ENCODE data around the gene EPB41L2.

Gene EPB41L2

DNA sequence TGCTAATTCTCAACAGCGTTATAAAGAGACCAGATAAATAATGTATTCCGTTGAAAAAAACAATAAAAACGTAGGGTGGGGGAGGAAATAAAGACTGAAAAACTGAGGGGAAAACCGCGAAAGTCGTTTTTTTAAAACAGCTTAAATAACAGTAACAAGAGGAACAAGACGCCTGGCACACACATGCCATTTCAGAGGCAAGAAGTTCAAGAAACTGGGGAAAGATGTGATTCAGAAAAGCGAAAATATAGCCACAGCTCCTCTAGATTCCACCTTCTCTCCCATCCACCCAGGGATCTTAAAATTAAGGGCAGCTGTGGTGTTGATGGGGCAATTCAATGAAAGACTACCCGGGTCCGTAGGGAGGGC, 1.3 kb downstream of the EPB41L2 start:
- DNase-seq (ENCODE audit: low read depth, low spot score): no peak

DNA sequence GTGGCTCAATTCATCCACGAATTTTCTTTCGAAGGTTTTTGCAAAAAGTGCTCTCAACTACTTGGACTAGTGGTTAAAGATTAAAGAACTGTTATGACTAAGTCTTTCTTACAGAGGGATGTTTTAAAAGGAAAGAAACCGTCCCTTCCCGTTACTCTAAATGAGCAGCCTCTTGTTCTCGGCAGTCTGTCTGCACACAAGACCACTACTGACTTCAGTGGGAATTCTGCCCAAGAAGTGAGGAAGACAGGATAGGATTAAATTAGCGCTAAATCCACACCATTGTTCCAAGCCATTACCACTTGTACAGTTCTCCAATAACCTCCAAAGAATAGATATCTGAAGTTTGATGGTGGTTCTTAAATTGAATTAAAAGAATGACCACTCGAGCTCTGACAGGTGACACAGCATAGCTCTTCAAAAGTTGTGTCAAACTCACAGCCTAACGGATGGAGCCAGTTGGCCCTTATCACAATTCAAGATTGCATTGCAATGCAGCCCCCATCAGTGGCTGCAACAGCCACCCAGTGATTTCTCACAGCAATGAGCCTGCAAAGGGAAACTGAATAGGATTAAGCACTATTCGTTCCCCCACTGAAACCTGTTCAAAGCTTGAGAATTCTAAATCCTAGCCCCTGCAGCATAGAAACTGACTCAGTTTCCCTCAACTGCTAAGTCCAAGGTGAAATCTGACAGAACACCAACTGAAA, 1.8 kb downstream of the EPB41L2 start:
- no peak for DNase-seq (ENCODE audit: low read depth, low spot score)

DNA sequence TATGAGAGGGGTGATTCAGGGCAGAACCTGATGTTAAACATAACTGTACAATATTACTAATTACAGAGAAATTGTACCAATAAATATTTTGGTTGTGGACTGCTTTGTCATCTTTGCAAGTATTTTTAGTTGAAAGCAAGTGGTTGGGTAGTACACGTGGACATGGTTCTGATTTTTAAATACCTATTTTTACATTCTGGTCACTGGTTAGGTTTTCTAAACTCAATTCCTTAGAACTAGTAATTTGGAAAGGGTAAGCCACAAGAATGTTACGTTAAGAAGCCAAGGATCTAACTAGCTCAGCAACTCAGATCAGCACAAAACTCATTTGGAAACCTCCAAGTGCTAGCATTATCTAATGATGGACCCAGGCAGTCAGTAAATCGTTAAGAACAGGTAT, 2.7 kb downstream of the EPB41L2 start:
- no peak for DNase-seq (ENCODE audit: low read depth, low spot score)

DNA sequence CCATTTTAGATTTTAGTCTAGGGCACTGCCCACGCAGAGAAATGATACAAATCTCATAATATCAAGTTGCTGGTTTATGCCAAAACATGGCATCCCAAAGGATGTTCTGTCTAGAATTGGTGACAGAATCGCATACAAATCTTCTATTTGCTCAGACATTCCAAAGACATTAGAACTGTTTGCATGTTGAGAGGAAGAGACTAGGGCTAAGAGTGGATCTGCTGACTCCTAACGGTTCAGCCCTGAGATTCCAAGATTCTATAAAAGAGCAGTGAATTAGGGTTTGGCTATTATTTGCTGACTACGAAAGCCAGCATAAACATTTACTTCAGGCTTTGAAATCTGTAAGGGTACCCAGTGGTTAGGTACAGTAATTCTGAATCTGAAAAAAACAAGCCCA, 3.6 kb downstream of the EPB41L2 start:
- no peak for DNase-seq (ENCODE audit: low read depth, low spot score)

DNA sequence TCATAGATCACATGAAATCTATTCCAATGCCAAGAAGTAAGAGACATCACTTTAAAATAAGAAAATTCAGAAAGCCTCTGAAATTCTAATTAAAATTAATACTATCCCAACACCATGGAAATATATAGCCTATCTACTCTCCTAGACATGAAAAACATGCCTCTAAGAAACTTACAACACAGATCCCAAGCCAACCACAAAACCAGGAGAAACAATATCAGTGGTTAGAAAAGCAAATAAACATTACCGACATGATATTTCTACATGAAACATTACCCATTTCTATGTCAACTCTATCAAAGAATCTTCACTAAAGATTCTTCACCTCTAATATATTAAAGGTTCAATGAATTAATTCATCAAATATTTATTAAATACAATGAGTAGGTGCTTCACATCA, 4.8 kb downstream of the EPB41L2 start:
- DNase-seq (ENCODE audit: low read depth, low spot score): no peak

DNA sequence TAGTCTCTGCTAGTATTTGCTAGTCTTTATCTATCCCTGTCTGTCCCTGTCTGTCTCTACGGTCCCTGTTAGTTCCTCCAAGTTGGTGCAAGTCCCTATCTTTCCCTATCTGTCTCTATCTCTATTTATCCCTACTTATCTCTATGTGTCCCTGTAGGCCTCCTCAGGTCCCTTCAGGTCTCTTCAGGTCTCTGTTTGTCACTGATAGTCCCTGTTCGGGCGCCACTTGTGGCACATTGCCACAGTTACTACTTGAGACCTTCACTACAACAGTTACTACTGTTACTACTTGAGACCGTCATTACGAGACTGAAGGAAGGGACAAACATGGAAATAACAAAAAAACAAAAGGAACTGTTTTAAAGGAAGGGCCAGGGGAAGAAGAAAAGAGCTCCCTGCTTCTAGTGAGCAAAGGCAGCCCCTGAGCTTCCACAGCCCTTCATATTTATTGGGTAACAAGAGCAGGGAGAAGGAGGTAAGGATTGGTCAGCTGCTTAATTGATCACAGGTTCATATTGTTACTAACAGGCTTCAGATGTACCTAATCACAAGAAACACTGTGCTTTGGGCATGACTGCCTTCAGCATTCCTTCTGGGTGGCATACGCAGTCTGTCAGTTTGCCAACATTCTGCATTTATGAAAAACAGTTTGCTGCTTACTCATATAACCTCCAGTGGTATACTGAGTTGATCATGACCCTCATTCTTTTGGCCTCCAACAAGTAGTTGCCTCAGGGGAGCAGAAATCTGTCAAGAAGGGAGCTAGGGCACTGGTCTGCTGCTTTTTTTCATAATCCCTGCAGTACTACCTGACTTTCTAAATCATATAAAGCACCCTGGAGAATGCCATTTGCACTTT, 8.4 kb downstream of the EPB41L2 start:
- no peak for DNase-seq (ENCODE audit: low read depth, low spot score)

DNA sequence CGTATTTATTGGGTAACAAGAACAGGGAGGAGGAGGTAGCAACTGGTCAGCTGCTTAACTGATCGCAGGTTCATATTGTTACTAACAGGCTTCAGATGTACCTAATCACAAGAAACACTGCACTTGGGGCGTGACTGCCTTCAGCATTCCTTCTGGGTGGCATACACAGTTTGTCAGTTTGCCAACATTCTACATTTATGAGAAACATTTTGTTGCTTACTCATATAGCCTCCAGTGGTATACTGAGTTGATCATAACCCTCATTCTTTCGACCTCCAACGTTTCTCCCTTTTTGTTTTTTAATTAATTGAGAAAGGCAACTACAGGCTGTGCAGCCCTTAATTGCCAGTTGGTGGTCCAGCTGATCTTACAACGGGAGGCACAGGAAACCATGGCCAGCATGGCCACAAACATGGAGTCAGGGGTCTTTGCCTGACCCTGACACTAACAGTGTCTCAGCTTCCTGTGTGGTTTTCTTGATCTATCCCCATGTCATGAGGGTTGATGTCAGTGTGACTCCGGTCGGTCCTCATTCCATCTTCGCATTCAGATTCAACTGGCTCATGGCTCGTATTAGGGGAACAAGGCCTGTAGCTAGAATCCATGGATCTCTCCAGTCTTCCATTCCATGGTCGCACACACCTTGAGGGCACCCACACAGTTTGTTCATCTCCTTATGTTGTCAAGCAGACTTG, 9.4 kb downstream of the EPB41L2 start:
- DNase-seq (ENCODE audit: low read depth, low spot score): no peak

DNA sequence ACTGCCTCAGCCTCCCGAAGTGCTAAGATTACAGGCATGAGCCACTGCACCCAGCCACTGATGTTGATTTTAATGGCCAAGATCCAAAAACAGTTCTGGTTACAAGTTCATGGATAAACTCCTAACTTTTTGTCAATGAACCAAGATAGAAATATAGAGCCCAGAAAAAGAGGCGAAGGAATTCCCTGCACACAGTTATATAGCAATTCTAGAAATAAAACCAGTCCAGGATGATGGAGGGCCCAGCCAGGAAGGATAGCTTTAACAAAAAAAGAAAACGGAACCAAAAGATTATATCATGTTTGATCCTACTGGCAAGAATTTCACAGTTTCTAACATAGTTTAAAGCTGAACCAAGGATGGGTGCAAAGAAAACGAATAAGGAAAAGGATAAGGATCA, 10.9 kb downstream of the EPB41L2 start:
- DNase-seq (ENCODE audit: low read depth, low spot score): no peak

DNA sequence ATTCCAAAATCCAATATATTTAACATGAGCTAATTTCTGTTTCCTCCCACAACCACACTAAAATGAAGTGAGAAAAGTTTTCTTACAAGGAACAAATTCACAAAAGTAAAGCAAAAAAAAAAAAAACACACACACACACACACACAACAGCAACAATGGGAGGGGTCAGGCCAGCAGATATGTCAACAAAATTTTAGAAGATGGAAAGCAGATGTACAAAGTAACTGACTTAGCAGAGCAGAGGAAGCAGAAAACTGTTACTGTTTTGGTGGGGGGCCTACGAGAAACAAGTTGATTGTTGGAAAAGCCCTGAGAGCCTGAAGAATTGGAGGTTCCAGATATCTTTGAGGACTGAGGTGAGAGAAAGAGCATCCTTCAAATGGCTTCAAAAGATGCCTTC, 11.7 kb downstream of the EPB41L2 start:
- no peak for DNase-seq (ENCODE audit: low read depth, low spot score)

DNA sequence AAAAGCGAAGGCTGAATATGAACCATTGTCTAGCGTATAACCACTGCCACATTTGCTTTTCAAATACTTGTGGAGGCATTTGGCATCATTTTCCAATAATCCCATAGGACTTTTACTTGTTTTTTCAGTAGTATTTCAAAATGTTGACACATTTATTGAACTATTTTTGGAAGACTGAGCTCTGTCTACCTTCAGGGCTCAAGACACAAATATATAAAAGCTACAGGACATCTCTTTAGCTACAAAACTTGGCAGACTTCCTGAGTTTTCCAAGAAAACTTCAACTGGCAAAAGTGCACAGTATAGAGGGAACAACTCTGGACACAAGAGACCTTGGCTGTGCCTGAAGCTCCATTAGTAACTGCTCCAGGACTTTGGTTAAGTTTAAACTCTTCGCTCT, 13.4 kb downstream of the EPB41L2 start:
- no peak for DNase-seq (ENCODE audit: low read depth, low spot score)

DNA sequence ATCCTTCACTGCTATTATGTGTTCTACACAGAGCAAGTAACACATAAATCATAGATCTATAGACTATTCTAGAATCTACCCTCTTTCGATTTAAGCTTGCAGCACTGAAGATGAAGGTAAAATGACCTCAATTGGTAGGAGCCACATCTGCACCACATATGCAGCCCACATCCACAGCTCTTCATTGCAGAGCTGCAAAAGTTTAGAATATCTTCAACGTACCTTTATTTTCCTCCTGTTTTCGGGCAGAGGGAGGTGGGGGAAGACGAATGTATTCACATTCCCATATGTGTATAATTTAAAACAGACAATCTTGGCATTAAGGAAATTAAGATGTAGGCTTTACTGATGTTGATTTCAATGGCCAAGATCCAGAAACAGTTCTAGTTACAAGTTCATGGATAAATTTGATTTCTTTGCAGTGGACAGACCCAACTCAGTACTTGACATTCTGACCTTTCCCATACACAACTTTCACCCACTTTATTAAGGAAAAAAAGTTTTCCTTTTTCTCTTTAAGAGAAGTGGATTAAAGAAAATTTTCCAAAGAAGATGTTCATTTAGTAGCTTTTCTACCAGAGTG, 14.0 kb downstream of the EPB41L2 start:
- no peak for DNase-seq (ENCODE audit: low read depth, low spot score)

DNA sequence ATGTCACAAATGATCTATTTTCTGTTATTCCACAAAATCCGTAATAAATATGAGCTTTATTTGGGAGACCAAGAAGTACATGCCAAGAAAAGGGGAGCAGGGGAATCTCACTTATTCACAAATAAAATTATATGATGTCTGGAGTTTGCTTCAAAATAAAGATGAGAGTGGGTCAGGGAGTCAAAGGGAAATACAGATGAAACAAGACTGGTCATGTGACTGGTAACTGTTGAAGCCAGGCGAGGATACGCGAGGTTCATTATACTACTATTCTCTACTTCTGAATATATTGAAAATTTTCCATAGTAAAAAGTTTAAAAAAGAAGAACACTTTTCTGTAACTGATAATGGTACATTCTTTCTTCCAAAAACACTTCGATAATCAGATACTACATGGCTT, 14.6 kb downstream of the EPB41L2 start:
- no peak for DNase-seq (ENCODE audit: low read depth, low spot score)

DNA sequence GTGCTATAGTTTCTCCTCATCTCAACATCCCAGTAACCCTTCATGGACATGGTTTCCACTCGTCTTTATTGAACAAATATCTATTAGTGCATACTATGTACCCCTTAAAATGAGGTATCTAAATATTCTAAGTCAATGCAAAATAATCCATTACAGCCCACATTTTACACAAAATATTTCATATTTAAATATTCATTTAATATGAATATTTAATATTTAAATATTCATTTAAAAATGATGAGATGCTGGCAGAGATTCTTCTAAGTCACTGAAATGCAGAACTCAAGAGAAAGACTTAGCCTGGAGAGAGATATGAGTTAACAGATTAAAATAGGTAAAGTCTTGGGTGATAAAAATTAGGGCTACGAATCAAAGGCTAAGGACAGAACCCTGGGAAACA, 17.9 kb downstream of the EPB41L2 start:
- no peak for DNase-seq (ENCODE audit: low read depth, low spot score)

DNA sequence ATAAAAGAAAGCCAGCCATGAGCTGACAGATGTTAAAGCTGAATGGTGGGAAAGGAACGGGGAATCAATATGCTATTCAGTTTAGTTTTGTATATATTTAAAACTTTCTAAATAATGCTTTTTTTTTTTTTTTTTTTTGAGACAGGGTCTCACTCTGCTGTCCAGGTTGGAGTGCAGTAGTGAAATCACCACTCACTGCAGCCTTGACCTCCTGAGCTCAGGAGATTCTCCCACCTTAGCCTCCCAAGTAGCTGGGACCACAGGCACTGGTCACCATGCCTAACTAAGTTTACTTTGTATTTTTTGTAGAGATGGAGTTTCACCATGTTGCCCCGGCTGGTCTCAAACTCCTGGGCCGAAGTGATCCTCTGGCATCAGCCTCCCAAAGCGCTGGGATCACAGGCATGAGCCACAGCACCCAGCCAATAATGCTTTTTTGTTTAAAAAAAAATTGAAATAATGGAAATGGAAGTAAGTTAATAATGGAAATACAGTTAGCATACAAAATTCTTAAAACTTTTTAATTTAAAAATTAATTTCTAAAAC, 19.1 kb downstream of the EPB41L2 start:
- DNase-seq (ENCODE audit: low read depth, low spot score): no peak

DNA sequence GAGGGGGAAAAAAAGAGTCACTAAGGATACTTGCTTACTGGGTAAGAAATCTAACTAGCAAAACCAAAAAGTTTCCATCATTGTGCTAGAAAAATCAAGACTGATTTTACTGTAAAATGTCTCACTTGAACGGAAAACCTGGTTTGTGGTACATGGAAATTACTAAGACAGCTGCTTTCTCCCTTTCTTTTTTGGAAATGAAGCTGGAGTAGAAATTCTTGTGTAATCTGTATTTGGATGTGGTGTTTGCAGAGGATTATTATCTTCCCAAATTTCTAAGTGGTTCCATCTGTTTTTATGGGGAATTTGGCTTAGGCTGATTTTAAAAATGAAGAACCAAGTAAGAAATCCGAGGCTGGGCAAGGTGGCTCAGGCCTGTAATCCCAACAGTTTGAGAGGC, 20.4 kb downstream of the EPB41L2 start:
- DNase-seq (ENCODE audit: low read depth, low spot score): no peak

DNA sequence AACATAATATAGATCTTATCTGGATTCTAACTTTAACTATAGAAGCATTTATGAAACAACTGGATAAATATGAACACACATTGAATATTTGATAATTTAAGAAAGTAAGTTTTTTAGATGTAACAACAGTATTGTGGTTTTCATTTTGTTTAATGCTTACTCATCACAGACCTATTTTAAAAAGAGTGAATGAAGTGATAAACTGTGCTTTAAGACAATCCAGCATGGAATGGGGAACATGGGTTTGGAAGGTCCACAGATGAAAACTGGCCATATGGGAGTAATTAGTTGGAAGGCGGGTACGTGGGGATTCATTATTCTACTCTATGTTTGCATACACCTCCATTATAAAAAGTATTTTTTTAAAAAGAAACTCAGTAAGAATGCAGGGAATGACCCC, 21.2 kb downstream of the EPB41L2 start:
- DNase-seq (ENCODE audit: low read depth, low spot score): no peak

DNA sequence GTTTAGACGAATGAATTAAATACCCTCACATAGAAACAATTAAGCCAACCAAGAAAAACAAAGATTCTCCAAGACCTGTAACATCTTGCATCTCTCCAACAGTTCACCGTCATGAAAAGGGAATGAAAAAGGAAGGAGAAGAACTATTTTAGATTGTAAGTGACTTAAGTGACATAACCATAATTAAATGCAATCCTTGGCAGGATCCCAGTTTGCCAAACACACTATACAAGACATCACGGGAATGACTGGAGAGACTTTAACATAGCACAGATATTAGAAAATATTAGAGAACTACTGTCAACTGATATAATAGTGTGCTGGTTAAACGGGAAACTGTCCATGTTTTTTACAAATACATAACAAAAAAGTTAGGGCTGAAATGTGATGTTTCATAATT, 22.2 kb downstream of the EPB41L2 start:
- DNase-seq (ENCODE audit: low read depth, low spot score): no peak

DNA sequence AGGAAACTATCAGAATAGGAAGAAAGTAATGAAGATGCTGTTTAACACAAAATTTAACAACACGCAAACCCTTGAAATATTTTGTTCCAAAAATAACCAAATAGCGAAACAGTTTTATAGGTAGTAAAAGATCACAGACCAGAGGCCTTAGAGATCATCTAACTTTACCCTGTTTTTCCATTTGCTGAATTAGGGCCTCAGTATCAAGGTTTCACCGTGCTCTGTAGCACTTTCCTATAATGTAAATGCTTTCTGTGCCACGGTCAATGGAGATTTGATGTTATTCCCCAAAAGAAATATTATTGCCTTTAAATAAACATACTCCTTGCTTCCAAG, 23.7 kb downstream of the EPB41L2 start:
- DNase-seq (ENCODE audit: low read depth, low spot score): no peak

DNA sequence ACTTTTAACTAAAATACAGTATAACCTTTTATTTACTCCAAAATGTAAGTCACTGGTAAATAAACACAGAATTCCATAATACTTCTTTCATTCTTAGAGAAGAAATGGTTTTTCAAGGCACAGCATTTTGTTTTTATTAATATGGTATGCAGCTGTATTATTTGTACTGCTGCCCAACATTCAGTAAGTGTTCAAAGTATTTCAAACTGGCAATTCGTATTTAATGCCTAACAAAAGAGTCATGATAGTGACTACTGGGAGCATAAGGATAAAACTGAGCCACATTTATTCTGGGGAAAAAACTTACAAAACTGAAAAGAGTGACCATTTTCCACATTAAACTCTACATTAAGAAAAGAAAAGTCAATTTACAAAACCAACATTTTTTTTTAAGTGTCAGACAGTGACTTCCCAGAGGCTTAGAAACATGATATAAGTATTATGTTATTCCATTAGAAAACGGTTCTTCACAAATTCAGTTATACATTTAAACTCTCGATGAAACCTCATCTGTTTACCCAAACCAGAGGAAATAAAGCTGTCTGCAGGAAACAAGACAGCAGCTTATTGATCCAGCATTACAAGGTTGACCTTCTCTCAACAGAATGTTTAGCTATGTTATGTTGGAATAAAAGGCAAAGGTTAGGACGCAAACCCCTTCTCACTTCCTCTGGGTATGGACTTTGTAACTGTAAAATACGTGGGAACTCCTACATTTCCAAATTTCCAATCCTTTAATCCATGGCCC, 24.3 kb downstream of the EPB41L2 start:
- no peak for DNase-seq (ENCODE audit: low read depth, low spot score)

DNA sequence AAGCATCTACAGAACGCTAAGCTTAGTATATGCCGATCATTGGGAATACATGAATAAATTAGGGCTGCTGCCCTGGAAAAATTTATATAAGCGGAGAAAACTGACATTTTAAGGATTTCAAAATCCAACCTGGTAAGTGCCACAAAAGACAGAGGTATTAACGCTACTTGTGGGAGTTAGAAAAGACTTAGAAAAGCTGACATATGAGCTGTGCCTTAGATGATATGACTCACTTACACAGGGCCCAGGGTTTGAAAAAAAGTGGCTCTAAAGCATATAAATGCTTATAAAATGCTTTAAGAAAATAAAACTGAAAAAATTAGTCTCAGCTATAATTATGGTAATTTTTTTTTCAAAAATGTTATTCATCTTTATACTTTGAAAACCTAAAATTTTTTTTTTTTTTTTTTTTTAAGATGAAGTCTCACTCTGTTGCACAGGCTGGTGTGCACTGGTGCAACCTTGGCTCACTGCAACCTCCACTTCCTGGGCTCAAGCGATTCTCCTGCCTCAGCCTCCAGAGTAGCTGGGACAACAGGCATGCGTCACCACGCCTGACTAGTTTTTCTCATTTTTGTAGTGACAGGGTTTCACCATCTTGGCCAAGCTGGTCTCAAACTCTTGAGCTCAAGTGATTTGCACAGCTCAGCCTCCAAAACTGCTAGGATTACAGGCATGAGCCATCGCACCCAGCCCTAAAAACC, 25.7 kb downstream of the EPB41L2 start:
- no peak for DNase-seq (ENCODE audit: low read depth, low spot score)

DNA sequence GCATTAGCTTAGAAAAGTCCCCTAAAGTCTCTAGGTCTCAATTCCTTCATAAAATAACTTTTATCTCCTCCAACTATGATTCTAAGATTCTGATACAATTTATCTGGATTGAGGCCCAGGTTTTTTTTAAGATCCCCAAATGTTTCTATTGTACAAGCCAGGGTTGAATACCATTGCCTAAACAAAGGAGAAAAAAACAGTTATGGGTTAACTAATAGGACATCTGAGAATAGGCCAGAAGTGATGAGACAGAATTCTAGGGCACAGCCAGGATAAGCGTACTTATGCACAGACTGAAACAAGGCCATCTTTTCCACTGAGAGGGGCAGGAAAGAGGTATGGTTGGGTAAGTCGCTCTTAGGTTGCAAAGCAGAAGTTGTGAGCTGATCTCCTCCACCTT, 26.4 kb downstream of the EPB41L2 start:
- DNase-seq (ENCODE audit: low read depth, low spot score): no peak
